Subcutaneous preadipocyte (primary cell): ENCODE data around the gene RAPGEF6. TPM values are rescaled to one million over a fixed set of nuclear protein-coding genes. Genes with fewer than 3 reads are reported as not detected.

ENCODE experiments used
- small RNA-seq: library from RNA; depleted of rRNA; stranded (forward); fragments of <200 nt; gene quantifications from one replicate; pipeline ENCODE3, GENCODE V24; 2012
- total RNA-seq: library from RNA; depleted of rRNA; stranded (reverse); fragments of >200 nt; gene quantifications from 2 replicates; pipeline ENCODE4 v1.2.3, GENCODE V29; 2012

RAPGEF6 gene
- total RNA-seq, result 13.2 and 23.7 TPM in 2 replicates

GRCh38 chr5:131634996-131635683 is at the start of gene RAPGEF6:
TSS of gene RAPGEF6 (minus strand) at chr5:131635229. CDS start at chr5:131635030, 199 bp downstream.

Small RNA genes within 50 kb of the gene (small RNA-seq; reads per million reads assigned to genes)
- not detected for gene RF02271

Other genes with a start within 250 kb of the RAPGEF6 start
- 57.0 and 71.2 TPM in 2 replicates for gene FNIP1, start 161.8 kb upstream of the RAPGEF6 start, total RNA-seq